HepG2 (cell line): ENCODE results near the gene RTBDN. TPM values are rescaled to one million over a fixed set of nuclear protein-coding genes. Genes with fewer than 3 reads are reported as not detected.

Experiments
- CBFB ChIP-seq: sonication (generic); formaldehyde crosslinking; IDR thresholded peaks from 2 replicates; pipeline ENCODE4 v1.4.0; 2020; ENCODE audit warnings: missing genetic modification reagents
- CC2D1A ChIP-seq: sonication (generic); formaldehyde crosslinking; IDR thresholded peaks from 2 replicates; pipeline ENCODE4 v1.8.1; 2023; ENCODE audit warnings: mild to moderate bottlenecking, missing genetic modification reagents
- EEA1 ChIP-seq: sonication (generic); formaldehyde crosslinking; IDR thresholded peaks from 2 replicates; pipeline ENCODE4 v1.5.1; 2020; ENCODE audit warnings: mild to moderate bottlenecking, missing genetic modification reagents, borderline replicate concordance
- FLYWCH1 ChIP-seq: sonication (generic); formaldehyde crosslinking; IDR thresholded peaks from 2 replicates; pipeline ENCODE4 v1.8.1; 2023; ENCODE audit warnings: mild to moderate bottlenecking, missing genetic modification reagents
- FOSL1 ChIP-seq: sonication (generic); formaldehyde crosslinking; IDR thresholded peaks from 2 replicates; pipeline ENCODE4 v1.9.0; 2021; ENCODE audit warnings: missing genetic modification reagents, borderline replicate concordance
- FOXM1 ChIP-seq: sonication (generic); formaldehyde crosslinking; IDR thresholded peaks from 2 replicates; pipeline ENCODE4 v1.5.0; 2020; ENCODE audit warnings: missing genetic modification reagents
- HDAC2 ChIP-seq: sonication (generic); formaldehyde crosslinking; IDR thresholded peaks from 2 replicates; pipeline ENCODE4 v1.4.0; 2020; ENCODE audit warnings: missing genetic modification reagents
- HNRNPL ChIP-seq: fragments of 200-400 bp; formaldehyde crosslinking; IDR thresholded peaks from 2 replicates; pipeline ENCODE4 v1.6.1; 2017; ENCODE audit warnings: mild to moderate bottlenecking, low read depth, low read length
- JARID2 ChIP-seq: sonication (generic); formaldehyde crosslinking; IDR thresholded peaks from 2 replicates; pipeline ENCODE4 v1.8.1; 2023; ENCODE audit warnings: missing genetic modification reagents, inconsistent platforms; ENCODE audit not compliant: insufficient replicate concordance
- KAT2B ChIP-seq: fragments of 150-350 bp; IDR thresholded peaks from 2 replicates; pipeline ENCODE4 v1.6.1; 2014; ENCODE audit warnings: low read depth, low read length, borderline replicate concordance
- MAFF ChIP-seq: IDR thresholded peaks from 2 replicates; pipeline ENCODE4 v1.6.1; 2011; ENCODE audit warnings: low read depth, low read length, improper control_type of control experiment
- MAFK ChIP-seq, 2 experiments: IDR thresholded peaks in 1 of 2; conservative IDR thresholded peaks in 1 of 2; 2 replicates each; pipeline ENCODE4 v1.6.1; 2011; ENCODE audit warnings: improper control_type of control experiment in 2 of 2, low read length in 2 of 2
- MBNL3 ChIP-seq: fragments of 250-450 bp; sonication (Bioruptor Pico); conservative IDR thresholded peaks from 2 replicates; pipeline ENCODE4 v1.8.0; 2022; ENCODE audit warnings: mild to moderate bottlenecking, inconsistent platforms
- MTA3 ChIP-seq: sonication (generic); formaldehyde crosslinking; IDR thresholded peaks from 2 replicates; pipeline ENCODE4 v1.4.0; 2020; ENCODE audit warnings: missing genetic modification reagents
- MTF1 ChIP-seq: sonication (generic); formaldehyde crosslinking; IDR thresholded peaks from 2 replicates; pipeline ENCODE4 v1.5.0; 2020; ENCODE audit warnings: missing genetic modification reagents
- RFXAP ChIP-seq: sonication (generic); formaldehyde crosslinking; IDR thresholded peaks from 2 replicates; pipeline ENCODE4 v1.4.0; 2020; ENCODE audit warnings: missing genetic modification reagents, borderline replicate concordance
- SMYD3 ChIP-seq: sonication (generic); formaldehyde crosslinking; IDR thresholded peaks from 2 replicates; pipeline ENCODE4 v1.8.1; 2023; ENCODE audit warnings: mild to moderate bottlenecking, missing genetic modification reagents
- ZC3H13 ChIP-seq: sonication (generic); formaldehyde crosslinking; IDR thresholded peaks from 2 replicates; pipeline ENCODE4 v1.8.1; 2023; ENCODE audit warnings: mild to moderate bottlenecking, missing genetic modification reagents, moderate library complexity
- ZFP37 ChIP-seq: sonication (generic); formaldehyde crosslinking; IDR thresholded peaks from 2 replicates; pipeline ENCODE4 v1.4.0; 2020; ENCODE audit warnings: missing genetic modification reagents, borderline replicate concordance
- ZNF124 ChIP-seq: sonication (generic); formaldehyde crosslinking; IDR thresholded peaks from 2 replicates; pipeline ENCODE4 v1.4.0; 2020; ENCODE audit warnings: missing genetic modification reagents
- ZNF136 ChIP-seq: sonication (generic); formaldehyde crosslinking; IDR thresholded peaks from 2 replicates; pipeline ENCODE4 v1.8.1; 2022; ENCODE audit warnings: low read depth, mild to moderate bottlenecking, moderate library complexity, missing genetic modification reagents
- ZNF230 ChIP-seq: sonication (generic); formaldehyde crosslinking; IDR thresholded peaks from 2 replicates; pipeline ENCODE4 v1.4.0; 2020; ENCODE audit warnings: mild to moderate bottlenecking, missing genetic modification reagents
- ZNF510 ChIP-seq: sonication (generic); formaldehyde crosslinking; IDR thresholded peaks from 2 replicates; pipeline ENCODE4 v1.4.0; 2020; ENCODE audit warnings: low read depth, mild to moderate bottlenecking, missing genetic modification reagents
- ZNF737 ChIP-seq: sonication (generic); formaldehyde crosslinking; IDR thresholded peaks from 2 replicates; pipeline ENCODE4 v1.5.0; 2020; ENCODE audit warnings: missing genetic modification reagents, mild to moderate bottlenecking, borderline replicate concordance
- ZNF749 ChIP-seq: sonication (generic); formaldehyde crosslinking; IDR thresholded peaks from 2 replicates; pipeline ENCODE4 v1.8.0; 2022; ENCODE audit warnings: mild to moderate bottlenecking, missing genetic modification reagents, moderate library complexity, borderline replicate concordance
- polyA plus RNA-seq, 8 experiments: library from polyadenylated mRNA; depleted of rRNA in 3 of 8; stranded (reverse) in 7 of 8; unstranded in 1 of 8; fragments of >200 nt; fragmentation: Illumina TruSeq in 4 of 8; extraction: Trizol in 4 of 8; gene quantifications; 2 replicates each; pipeline versions ENCODE4 v1.2.1 to v1.2.3, GENCODE V29; 2011 to 2016; ENCODE audit warnings: low read depth in 4 of 8, missing spikeins in 1 of 8, mixed read lengths in 1 of 8; ENCODE audit not compliant: insufficient read depth in 1 of 8
- total RNA-seq, 5 experiments: library from RNA; depleted of rRNA; stranded (reverse); fragments of >200 nt; fragmentation: Illumina TruSeq; extraction: Trizol; gene quantifications; 2 replicates each; pipeline ENCODE4 v1.2.3, GENCODE V29; 2016; ENCODE audit warnings: low read depth in 1 of 5
- TF ChIP-seq, protein P1 (sequence below): sonication (generic); formaldehyde crosslinking; IDR thresholded peaks from 2 replicates; pipeline ENCODE4 v1.4.0; 2020; ENCODE audit warnings: mild to moderate bottlenecking, missing genetic modification reagents
- TF ChIP-seq, protein P2 (sequence below): IDR thresholded peaks from 2 replicates; pipeline ENCODE4 v1.6.1; 2016; ENCODE audit warnings: missing compliant biosample characterization, missing genetic modification reagents, borderline replicate concordance
- TF ChIP-seq, protein P3 (sequence below): sonication (generic); formaldehyde crosslinking; IDR thresholded peaks from 2 replicates; pipeline ENCODE4 v1.8.0; 2022; ENCODE audit warnings: low read depth, missing genetic modification reagents

Gene RTBDN
- total and polyA plus RNA-seq, 2 of the 13 experiments (the other 11 are each of a cell fraction or from before 2014, with no cell fraction given): 0.27 to 0.48 TPM

DNA sequence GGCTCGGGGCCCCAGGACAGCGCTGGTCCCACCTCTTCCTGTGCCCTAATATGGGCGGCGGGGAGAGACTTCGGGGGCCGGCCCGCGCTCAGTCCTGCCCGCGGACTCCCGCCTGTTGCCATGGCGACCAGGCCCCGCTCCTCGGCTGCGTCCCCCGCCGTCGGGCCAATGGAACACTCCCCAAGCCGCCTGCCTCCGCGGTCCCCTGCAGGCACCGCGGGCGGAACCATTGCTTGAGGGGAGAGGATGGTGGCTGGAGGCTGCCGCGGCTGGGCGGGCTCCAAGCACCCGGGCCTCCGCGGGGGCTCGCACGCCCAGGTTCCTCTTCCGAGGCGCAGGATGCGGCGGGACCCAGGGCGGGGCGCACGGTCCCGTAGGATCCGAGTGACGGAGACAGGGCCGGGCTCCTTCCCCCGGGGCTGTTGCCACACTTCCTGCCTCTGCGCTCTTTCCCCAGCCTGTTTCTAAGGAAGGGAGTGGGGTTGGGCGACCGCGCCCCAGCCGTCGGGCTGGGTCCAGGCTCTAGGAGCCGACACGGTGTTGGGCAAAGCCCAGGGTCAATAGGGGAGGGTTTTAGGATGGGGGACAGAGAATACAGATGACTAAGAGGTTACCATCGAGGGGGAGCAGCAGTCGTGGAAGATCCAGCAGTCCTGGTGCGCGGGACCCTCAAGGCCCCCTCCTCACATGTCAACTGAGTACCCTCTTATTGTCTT, 44.3 kb downstream of the RTBDN start (continued):
- no peak for TF ChIP-seq MTF1
- TF ChIP-seq ZFP37 (CRISPR knock-in tag): 0 out of 2 replicates have a peak, but pooled peaks have one; percentile 21
- no peak for TF ChIP-seq FOXM1
- TF ChIP-seq, protein P1, sequence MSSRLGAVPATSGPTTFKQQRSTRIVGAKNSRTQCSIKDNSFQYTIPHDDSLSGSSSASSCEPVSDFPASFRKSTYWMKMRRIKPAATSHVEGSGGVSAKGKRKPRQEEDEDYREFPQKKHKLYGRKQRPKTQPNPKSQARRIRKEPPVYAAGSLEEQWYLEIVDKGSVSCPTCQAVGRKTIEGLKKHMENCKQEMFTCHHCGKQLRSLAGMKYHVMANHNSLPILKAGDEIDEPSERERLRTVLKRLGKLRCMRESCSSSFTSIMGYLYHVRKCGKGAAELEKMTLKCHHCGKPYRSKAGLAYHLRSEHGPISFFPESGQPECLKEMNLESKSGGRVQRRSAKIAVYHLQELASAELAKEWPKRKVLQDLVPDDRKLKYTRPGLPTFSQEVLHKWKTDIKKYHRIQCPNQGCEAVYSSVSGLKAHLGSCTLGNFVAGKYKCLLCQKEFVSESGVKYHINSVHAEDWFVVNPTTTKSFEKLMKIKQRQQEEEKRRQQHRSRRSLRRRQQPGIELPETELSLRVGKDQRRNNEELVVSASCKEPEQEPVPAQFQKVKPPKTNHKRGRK: no peak
- no peak for TF ChIP-seq HNRNPL
- TF ChIP-seq ZC3H13: peak; percentile 33; the same call in 1 of the 2 replicates
- TF ChIP-seq MTA3 (CRISPR knock-in tag): no peak
- TF ChIP-seq ZNF510 (CRISPR knock-in tag): no peak
- no peak for TF ChIP-seq FOSL1 (CRISPR knock-in tag)
- TF ChIP-seq, protein P2, sequence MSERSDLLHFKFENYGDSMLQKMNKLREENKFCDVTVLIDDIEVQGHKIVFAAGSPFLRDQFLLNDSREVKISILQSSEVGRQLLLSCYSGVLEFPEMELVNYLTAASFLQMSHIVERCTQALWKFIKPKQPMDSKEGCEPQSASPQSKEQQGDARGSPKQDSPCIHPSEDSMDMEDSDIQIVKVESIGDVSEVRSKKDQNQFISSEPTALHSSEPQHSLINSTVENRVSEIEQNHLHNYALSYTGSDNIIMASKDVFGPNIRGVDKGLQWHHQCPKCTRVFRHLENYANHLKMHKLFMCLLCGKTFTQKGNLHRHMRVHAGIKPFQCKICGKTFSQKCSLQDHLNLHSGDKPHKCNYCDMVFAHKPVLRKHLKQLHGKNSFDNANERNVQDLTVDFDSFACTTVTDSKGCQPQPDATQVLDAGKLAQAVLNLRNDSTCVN: no peak
- TF ChIP-seq ZNF230: no peak
- no peak for TF ChIP-seq SMYD3 (CRISPR knock-in tag)
- TF ChIP-seq FLYWCH1: no peak
- no peak for TF ChIP-seq ZNF737
- no peak for TF ChIP-seq MAFF
- TF ChIP-seq, protein P3, sequence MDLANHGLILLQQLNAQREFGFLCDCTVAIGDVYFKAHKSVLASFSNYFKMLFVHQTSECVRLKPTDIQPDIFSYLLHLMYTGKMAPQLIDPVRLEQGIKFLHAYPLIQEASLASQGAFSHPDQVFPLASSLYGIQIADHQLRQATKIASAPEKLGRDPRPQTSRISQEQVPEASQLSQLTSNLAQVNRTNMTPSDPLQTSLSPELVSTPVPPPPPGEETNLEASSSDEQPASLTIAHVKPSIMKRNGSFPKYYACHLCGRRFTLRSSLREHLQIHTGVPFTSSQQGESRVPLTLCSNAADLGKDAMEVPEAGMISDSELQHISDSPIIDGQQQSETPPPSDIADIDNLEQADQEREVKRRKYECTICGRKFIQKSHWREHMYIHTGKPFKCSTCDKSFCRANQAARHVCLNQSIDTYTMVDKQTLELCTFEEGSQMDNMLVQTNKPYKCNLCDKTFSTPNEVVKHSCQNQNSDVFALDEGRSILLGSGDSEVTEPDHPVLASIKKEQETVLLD (CRISPR knock-in tag): no peak; the same call in 1 of the 2 replicates
- TF ChIP-seq ZNF749 (CRISPR knock-in tag): peak; percentile 43; the same call in 1 of the 2 replicates
- TF ChIP-seq ZNF124: no peak
- TF ChIP-seq JARID2 (CRISPR knock-in tag): no peak
- no peak for TF ChIP-seq CBFB (CRISPR knock-in tag)
- no peak for TF ChIP-seq MAFK (conservative IDR thresholded peaks at IDR 0.05 in 1 of 2, IDR thresholded peaks at IDR 0.05 in 1 of 2; ENCODE audit: low read length in 2 of 2)
- TF ChIP-seq MBNL3 (CRISPR knock-in tag): no peak
- no peak for TF ChIP-seq ZNF136 (CRISPR knock-in tag)
- TF ChIP-seq EEA1: no peak
- no peak for TF ChIP-seq CC2D1A (CRISPR knock-in tag)
- peak; percentile 47; the same call in 1 of the 2 replicates for TF ChIP-seq HDAC2 (CRISPR knock-in tag)
- TF ChIP-seq KAT2B: no peak
- peak; percentile 21; the same call in 1 of the 2 replicates for TF ChIP-seq RFXAP (CRISPR knock-in tag)
